ENCODE data around the gene PRR23C. TPM values are rescaled to one million over a fixed set of nuclear protein-coding genes. Genes with fewer than 3 reads are reported as not detected.

PRR23C gene
- total RNA-seq, 2 experiments from 2014 or later = not detected

DNA sequence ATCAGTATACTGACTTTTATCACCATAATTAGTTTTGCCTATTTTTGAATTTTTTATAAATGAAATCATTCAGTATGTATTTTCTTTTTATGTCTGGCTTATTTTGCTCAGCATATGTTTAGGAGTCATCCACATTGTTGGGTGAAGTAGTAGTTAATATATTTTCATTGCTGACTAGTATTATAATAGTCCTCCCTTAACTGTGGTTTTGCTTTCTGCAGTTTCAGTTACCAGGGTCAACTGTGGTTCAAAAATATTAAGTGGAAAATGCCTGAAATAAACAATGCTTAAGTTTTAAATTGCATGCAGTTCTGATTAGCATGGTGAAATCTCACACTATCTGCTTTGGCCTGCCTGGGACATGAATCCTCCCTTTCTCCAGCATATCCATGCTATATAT is 39.5 kb upstream of the PRR23C start:
- DNase-seq (no peak), ATAC-seq (no peak)
- POLR2A ChIA-PET = no interaction called here
- CTCF ChIA-PET = no interaction called here
- Mint-ChIP-seq H3K27me3 (no peaks in the 10 kb centered on the region), H3K9me3 (no peaks in the 10 kb centered on the region), H3K4me1 (ENCODE audit: low read depth) (no peaks in the 10 kb centered on the region), H3K27ac (no peak overlapping the region), H3K4me3 (no peak overlapping the region), H3K36me3 (ENCODE audit: low read depth) (no peaks in the 10 kb centered on the region)
- intact Hi-C loops (cut with micrococcal nuclease) = no loop called here
- TF ChIP-seq, protein P1, sequence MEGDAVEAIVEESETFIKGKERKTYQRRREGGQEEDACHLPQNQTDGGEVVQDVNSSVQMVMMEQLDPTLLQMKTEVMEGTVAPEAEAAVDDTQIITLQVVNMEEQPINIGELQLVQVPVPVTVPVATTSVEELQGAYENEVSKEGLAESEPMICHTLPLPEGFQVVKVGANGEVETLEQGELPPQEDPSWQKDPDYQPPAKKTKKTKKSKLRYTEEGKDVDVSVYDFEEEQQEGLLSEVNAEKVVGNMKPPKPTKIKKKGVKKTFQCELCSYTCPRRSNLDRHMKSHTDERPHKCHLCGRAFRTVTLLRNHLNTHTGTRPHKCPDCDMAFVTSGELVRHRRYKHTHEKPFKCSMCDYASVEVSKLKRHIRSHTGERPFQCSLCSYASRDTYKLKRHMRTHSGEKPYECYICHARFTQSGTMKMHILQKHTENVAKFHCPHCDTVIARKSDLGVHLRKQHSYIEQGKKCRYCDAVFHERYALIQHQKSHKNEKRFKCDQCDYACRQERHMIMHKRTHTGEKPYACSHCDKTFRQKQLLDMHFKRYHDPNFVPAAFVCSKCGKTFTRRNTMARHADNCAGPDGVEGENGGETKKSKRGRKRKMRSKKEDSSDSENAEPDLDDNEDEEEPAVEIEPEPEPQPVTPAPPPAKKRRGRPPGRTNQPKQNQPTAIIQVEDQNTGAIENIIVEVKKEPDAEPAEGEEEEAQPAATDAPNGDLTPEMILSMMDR (IDR thresholded peaks at IDR 0.05) = no peak

DNA sequence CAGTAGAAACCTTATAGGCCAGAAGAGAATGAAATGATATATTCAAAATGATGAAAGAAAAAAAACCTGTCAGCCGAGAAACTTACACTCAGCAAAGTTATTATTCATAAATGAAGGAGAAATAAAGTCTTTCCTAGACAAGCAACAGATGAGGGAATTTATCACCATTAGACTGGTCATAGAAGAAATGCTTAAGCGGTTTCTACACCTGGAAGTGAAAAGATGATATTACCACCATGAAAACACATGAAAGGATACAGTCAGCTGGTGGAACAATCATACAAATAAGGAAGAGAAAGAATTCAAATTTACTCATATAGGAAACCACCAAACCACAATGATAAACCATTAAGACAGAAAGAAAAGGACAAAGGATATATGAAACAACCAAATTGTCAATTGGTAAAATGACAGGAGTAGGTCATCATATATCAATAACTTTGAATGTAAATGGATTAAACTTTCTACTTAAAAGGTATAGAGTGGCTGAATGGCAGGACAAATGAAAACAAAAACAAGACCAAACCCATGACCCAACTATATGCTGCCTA is 29.9 kb upstream of the PRR23C start:
- Mint-ChIP-seq H3K27ac (no peak overlapping the region), H3K27me3 (peaks cover 16% of the 10 kb centered on the region), H3K9me3 (peaks cover 19% of the 10 kb centered on the region), H3K36me3 (ENCODE audit: low read depth) (no peaks in the 10 kb centered on the region), H3K4me1 (ENCODE audit: low read depth) (no peaks in the 10 kb centered on the region), H3K4me3 (no peak overlapping the region)
- ChIA-PET CTCF (no interaction called here), POLR2A (no interaction called here)
- intact Hi-C loops (cut with micrococcal nuclease) = no loop called here
- DNase-seq (no peak), ATAC-seq (no peak)
- TF ChIP-seq, protein P1 (IDR thresholded peaks at IDR 0.05) = no peak

DNA sequence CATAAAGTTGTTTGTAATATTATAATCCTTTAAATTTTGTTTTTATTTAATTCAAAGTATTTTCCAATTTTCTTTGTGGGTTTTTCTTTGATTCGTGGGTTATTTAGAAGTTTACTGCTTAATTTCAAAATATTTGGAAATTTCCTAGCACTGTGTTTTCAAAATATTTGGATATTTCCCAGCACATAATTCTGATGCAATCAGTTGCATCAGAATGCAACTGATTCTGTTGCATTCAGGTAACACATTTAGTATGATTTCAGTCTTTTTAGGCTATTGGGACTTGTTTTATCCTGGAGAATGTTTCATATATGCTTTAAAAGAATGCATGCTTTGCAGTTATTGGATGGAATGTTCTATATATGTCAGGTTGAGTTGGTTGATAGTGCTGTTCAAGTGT is 18.2 kb upstream of the PRR23C start:
- H3K9me3 Mint-ChIP-seq = peaks cover 2% of the 10 kb centered on the region
- intact Hi-C loops (cut with micrococcal nuclease) = no loop called here
- no peaks in the 10 kb centered on the region for H3K36me3 Mint-ChIP-seq (ENCODE audit: low read depth)
- no peak for DNase-seq
- no peaks in the 10 kb centered on the region for H3K4me1 Mint-ChIP-seq (ENCODE audit: low read depth)
- H3K27me3 Mint-ChIP-seq = peaks cover 7% of the 10 kb centered on the region
- POLR2A ChIA-PET = no interaction called here
- CTCF ChIA-PET = no interaction called here
- no peak overlapping the region for H3K4me3 Mint-ChIP-seq
- ATAC-seq = no peak
- TF ChIP-seq, protein P1 (IDR thresholded peaks at IDR 0.05) = no peak
- no peak overlapping the region for H3K27ac Mint-ChIP-seq

DNA sequence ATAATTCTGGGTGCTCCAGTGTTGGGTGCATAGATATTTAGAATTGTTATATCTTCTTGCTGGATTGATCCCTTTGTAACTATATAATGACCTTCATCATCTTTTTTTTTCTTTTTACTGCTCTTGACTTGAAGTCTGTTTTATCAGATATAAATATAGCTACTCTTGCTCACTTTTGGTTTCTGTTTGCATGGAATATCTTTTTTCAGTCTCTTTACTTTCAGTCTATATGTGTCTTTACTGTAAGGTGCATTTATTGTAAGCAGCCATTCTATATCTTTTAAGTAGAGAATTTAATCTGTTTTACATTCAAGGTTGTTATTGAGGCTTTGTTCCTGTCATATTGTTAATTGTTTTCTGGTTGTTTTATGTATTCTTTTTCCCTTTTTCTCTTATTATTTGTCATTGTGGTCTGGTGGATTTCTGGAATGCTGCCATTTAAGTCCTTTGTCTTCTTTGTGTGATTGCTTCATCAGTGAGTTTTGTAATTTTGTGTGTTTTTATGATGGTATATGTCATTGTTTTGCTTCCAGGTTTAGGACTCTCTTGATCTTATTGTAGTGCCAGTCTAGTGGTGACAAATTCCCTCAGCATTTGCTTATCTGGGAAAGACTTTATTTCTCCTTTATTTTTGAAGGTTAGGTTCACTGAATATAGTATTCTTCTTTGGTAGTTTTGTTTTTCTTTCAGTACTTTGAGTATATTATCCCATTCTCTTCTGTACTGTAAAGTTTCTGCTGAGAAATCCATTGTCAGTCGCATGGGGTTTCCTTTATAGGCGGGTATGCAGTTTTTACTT is 8.3 kb upstream of the PRR23C start:
- Mint-ChIP-seq H3K36me3 (ENCODE audit: low read depth) (no peaks in the 10 kb centered on the region), H3K27ac (no peak overlapping the region), H3K9me3 (peaks cover 22% of the 10 kb centered on the region), H3K27me3 (no peaks in the 10 kb centered on the region), H3K4me3 (no peak overlapping the region), H3K4me1 (ENCODE audit: low read depth) (no peaks in the 10 kb centered on the region)
- TF ChIP-seq, protein P1 (IDR thresholded peaks at IDR 0.05) = no peak
- CTCF ChIA-PET = no interaction called here
- DNase-seq (no peak), ATAC-seq (no peak)
- POLR2A ChIA-PET = no interaction called here
- intact Hi-C loops (cut with micrococcal nuclease) = no loop called here

DNA sequence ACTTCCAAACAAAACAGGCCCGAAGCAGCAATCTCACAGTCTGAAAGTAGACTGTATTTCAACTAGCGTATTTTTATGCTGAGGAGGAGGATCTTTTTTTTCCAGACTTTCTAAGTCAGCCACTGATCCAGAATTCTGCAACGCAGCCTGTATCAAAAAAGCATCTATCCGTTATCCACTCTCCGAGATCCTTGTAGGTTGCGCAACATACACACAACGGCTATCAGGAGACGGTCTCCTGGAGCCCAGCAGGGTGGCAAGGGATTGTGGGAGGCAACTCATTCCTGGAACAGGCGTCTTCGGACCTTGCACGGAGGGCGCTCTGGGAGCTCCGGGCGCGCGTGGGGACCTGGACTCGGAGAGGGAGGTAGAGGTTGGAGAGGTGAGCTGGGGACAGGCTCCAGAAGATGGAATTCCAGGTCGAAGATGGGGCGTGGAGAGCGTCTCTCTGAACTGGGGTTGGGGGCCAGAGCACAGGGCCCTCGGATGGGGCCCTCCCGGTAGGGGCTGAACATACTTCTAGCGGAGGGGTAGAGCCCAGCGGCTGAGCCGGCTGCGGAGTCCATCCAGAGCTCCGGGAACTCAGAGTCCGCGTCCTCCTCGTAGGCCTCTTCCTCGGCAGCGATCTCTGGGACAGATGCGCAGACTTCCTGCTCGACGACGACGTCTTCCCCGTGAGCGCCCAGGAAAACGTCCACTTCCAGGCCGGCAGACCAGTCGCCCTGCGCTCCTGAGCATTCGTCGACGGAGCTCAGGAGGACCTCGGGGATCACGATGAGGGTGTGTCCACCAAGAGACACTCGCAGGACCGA is 932 bp downstream of the PRR23C start:
- TF ChIP-seq, protein P1 (IDR thresholded peaks at IDR 0.05) = no peak
- Mint-ChIP-seq H3K36me3 (ENCODE audit: low read depth) (no peaks in the 10 kb centered on the region), H3K27me3 (peaks cover 6% of the 10 kb centered on the region), H3K4me3 (no peak overlapping the region), H3K9me3 (peaks cover 8% of the 10 kb centered on the region), H3K27ac (no peak overlapping the region), H3K4me1 (ENCODE audit: low read depth) (no peaks in the 10 kb centered on the region)
- ChIA-PET POLR2A (no interaction called here), CTCF (interaction anchor here (0.6 kb wide), 1 partner anchor 53 kb away, joined by 4 read pairs; no protein-coding TSS in a partner anchor)
- intact Hi-C loops (cut with micrococcal nuclease) = no loop called here
- DNase-seq = no peak
- ATAC-seq = no peak
